ENCODE measurements around the gene TUB.
A peak's percentile ranks its signal among the peaks of the same experiment; 100 is the strongest.

Gene TUB

DNA sequence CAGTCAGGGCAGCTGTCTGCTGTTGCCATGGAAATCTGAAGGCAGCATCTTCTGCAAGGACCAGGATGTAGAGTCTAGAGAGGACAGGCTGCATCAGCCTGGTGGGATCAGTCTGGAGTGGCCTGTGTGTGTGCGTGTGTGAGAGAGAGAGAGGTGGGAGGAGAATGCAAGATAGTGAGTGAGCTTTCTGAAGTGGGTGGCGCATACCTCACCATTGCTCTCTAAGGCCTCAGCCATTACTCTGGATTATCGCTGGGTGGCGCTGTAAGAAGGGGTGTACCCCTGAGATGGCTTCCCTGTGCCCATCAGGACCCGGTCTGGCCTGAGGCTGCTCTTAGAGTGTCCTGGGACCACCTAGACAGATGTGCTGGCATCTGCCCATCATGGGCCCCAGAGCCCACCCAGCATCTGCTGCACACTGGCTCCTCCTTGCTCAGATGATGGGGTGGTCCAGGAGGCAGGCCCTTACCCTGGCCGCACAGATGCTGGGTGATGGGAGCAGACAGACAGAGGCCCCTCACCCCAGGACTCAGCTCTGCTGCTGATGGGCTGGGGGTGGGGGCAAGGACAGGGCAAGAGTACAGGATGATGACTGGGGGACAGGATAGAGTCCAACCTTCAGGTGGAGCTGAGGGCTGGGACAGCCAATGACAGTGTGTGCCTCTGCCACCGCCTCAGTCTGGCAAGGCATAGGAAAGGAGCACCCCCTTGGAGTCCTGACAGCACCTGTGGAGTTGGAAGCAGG lies 25.7 kb upstream of the TUB start:
- Histone ChIP-seq H3K4me3 (ENCODE audit: low read depth, low read length) (no peak overlapping the region), H3K4me1 (ENCODE audit: control insufficient read depth, insufficient read depth, low read length) (no peaks in the 10 kb centered on the region), H3K36me3 (ENCODE audit: control insufficient read depth in 2 of 2, insufficient read depth in 1 of 2, low read length in 2 of 2) (no peaks in the 10 kb centered on the region), H3K9me3 (ENCODE audit: control insufficient read depth, insufficient read depth, low read depth, low read length) (no peaks in the 10 kb centered on the region), H3K27ac (ENCODE audit: extremely low read depth, low read depth, low read length) (no peak overlapping the region)
- no peak for TF ChIP-seq SETDB1 (IDR thresholded peaks at IDR 0.05; ENCODE audit: insufficient read length, low read length)
- TF ChIP-seq ZNF184 (tag by site-specific recombination; IDR thresholded peaks at IDR 0.05): no peak
- peak; percentile 70 for TF ChIP-seq EGR2 (tag by site-specific recombination; IDR thresholded peaks at IDR 0.05; ENCODE audit: low read depth)
- TF ChIP-seq ZNF549 (tag by site-specific recombination; IDR thresholded peaks at IDR 0.05): no peak
- peak; percentile 70 for TF ChIP-seq ZFHX2 (tag by site-specific recombination; conservative IDR thresholded peaks at IDR 0.05)
- TF ChIP-seq GLIS1 (tag by site-specific recombination; IDR thresholded peaks at IDR 0.05): no peak
- TF ChIP-seq HOXC10 (CRISPR knock-in tag; IDR thresholded peaks at IDR 0.05): no peak
- ChIA-PET POLR2A (no interaction called here), CTCF (interaction anchor here (0.5 to 3.2 kb wide), 5 partner anchors 28 to 392 kb away, joined by 3 to 23 read pairs (median 3); no protein-coding TSS in a partner anchor)

DNA sequence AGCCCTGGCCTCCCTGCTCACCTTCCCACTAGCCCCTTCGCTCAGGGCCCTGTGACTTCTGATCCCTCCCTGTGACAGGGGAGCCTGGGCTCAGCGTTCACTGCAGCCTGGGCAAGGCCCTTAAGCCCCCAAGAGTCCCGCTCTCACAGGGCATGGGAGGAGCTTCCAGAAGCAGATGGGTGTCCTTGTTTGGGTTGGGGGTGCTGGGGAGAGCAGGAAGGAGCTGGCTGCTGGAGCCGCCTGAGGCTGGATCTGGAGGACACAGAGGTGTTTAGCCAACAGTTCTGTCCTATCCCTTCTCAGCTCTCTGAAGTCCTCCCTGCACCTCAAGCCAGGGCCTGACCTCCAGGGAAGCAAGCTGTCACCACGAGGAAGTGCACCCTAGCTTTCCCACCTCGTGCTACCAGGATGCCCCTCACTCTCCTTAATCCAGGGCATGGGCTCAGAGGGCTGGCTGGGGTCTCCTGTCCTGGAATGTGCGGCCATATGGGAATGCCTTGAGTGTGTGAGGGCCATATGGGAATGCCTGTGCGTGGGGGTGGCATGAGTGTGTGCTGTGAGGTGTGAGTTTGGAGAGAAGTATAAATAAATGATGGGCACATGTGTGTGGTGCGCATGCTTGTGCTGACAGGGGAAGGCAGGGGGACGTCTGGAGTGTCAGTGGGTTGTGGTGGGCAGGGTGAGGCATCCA lies 25.0 kb upstream of the TUB start:
- no peak for TF ChIP-seq HOXC10 (CRISPR knock-in tag; IDR thresholded peaks at IDR 0.05)
- TF ChIP-seq, protein P1, sequence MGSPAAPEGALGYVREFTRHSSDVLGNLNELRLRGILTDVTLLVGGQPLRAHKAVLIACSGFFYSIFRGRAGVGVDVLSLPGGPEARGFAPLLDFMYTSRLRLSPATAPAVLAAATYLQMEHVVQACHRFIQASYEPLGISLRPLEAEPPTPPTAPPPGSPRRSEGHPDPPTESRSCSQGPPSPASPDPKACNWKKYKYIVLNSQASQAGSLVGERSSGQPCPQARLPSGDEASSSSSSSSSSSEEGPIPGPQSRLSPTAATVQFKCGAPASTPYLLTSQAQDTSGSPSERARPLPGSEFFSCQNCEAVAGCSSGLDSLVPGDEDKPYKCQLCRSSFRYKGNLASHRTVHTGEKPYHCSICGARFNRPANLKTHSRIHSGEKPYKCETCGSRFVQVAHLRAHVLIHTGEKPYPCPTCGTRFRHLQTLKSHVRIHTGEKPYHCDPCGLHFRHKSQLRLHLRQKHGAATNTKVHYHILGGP (tag by site-specific recombination; IDR thresholded peaks at IDR 0.05): no peak
- TF ChIP-seq, protein P2, sequence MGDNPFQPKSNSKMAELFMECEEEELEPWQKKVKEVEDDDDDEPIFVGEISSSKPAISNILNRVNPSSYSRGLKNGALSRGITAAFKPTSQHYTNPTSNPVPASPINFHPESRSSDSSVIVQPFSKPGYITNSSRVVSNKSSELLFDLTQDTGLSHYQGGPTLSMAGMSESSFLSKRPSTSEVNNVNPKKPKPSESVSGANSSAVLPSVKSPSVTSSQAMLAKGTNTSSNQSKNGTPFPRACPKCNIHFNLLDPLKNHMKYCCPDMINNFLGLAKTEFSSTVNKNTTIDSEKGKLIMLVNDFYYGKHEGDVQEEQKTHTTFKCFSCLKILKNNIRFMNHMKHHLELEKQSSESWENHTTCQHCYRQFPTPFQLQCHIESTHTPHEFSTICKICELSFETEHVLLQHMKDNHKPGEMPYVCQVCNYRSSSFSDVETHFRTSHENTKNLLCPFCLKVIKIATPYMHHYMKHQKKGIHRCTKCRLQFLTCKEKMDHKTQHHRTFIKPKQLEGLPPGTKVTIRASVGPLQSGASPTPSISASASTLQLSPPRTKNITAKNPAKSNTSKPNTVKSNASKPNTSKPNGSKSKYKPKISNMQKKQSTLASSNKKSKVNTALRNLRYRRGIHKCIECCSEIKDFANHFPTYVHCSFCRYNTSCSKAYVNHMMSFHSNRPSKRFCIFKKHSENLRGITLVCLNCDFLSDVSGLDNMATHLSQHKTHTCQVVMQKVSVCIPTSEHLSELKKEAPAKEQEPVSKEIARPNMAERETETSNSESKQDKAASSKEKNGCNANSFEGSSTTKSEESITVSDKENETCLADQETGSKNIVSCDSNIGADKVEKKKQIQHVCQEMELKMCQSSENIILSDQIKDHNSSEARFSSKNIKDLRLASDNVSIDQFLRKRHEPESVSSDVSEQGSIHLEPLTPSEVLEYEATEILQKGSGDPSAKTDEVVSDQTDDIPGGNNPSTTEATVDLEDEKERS (tag by site-specific recombination; IDR thresholded peaks at IDR 0.05): no peak
- TF ChIP-seq, protein P3, sequence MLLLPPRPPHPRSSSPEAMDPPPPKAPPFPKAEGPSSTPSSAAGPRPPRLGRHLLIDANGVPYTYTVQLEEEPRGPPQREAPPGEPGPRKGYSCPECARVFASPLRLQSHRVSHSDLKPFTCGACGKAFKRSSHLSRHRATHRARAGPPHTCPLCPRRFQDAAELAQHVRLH (tag by site-specific recombination; IDR thresholded peaks at IDR 0.05): no peak
- no peak for TF ChIP-seq SCRT2 (tag by site-specific recombination; IDR thresholded peaks at IDR 0.05)
- TF ChIP-seq ZNF302 (tag by site-specific recombination; IDR thresholded peaks at IDR 0.05; ENCODE audit: low read depth): no peak
- no peak for TF ChIP-seq MEIS1 (CRISPR knock-in tag; IDR thresholded peaks at IDR 0.05; ENCODE audit: borderline replicate concordance)
- no peak for TF ChIP-seq ZNF16 (tag by site-specific recombination; IDR thresholded peaks at IDR 0.05; ENCODE audit: low read depth)
- TF ChIP-seq, protein P4, sequence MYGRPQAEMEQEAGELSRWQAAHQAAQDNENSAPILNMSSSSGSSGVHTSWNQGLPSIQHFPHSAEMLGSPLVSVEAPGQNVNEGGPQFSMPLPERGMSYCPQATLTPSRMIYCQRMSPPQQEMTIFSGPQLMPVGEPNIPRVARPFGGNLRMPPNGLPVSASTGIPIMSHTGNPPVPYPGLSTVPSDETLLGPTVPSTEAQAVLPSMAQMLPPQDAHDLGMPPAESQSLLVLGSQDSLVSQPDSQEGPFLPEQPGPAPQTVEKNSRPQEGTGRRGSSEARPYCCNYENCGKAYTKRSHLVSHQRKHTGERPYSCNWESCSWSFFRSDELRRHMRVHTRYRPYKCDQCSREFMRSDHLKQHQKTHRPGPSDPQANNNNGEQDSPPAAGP (tag by site-specific recombination; IDR thresholded peaks at IDR 0.05): no peak
- TF ChIP-seq ZNF155 (tag by site-specific recombination; IDR thresholded peaks at IDR 0.05): no peak
- ChIA-PET CTCF (interaction anchor here (0.7 to 3.2 kb wide), 5 partner anchors 11 to 169 kb away, joined by 3 to 23 read pairs (median 3); no protein-coding TSS in a partner anchor), POLR2A (no interaction called here)
- Histone ChIP-seq H3K9me3 (ENCODE audit: control insufficient read depth, insufficient read depth, low read depth, low read length) (no peaks in the 10 kb centered on the region), H3K27ac (ENCODE audit: extremely low read depth, low read depth, low read length) (no peak overlapping the region), H3K36me3 (ENCODE audit: control insufficient read depth in 2 of 2, insufficient read depth in 1 of 2, low read length in 2 of 2) (no peaks in the 10 kb centered on the region), H3K4me1 (ENCODE audit: control insufficient read depth, insufficient read depth, low read length) (no peaks in the 10 kb centered on the region), H3K4me3 (ENCODE audit: low read depth, low read length) (no peak overlapping the region)
